Neural cell (in vitro differentiated cells): ENCODE results near the gene CEP97. TPM values are rescaled to one million over a fixed set of nuclear protein-coding genes. Genes with fewer than 3 reads are reported as not detected.
"Not testable (repeated sequence)": the region's sequence is repeated elsewhere in the genome, so short reads cannot be mapped to it uniquely, and the experiment has no call there.

Experiments
- H2AFZ ChIP-seq: fragments of 200-600, 300-800 bp; sonication (generic), shearing (Covaris generic); 2 replicates; pipeline ENCODE4 v1.6.0; 2014; ENCODE audit warnings: low read depth, mild to moderate bottlenecking, antibody characterized with exemption, low read length, moderate library complexity
- H3F3A ChIP-seq: fragments of 200-600 bp; shearing (Covaris generic); 2 replicates; pipeline ENCODE4 v1.6.1; 2016; ENCODE audit warnings: mild to moderate bottlenecking, moderate library complexity, mixed read lengths, antibody characterized with exemption, low read length; ENCODE audit not compliant: insufficient read depth, poor library complexity, severe bottlenecking
- H3K27ac ChIP-seq: fragments of 200-600, 300-800 bp; sonication (generic), shearing (Covaris generic); 2 replicates; pipeline ENCODE4 v1.5.1; 2014; ENCODE audit warnings: mild to moderate bottlenecking, low read length, moderate library complexity
- H3K27me3 ChIP-seq: fragments of 300-800, 200-600 bp; sonication (generic), shearing (Covaris generic); 2 replicates; pipeline ENCODE4 v1.6.0; 2014; ENCODE audit warnings: mild to moderate bottlenecking, low read depth, low read length, moderate library complexity; ENCODE audit not compliant: insufficient read depth
- H3K36me3 ChIP-seq: fragments of 300-800, 200-600 bp; sonication (generic), shearing (Covaris generic); 2 replicates; pipeline ENCODE4 v1.5.1; 2014; ENCODE audit warnings: mild to moderate bottlenecking, antibody characterized with exemption, low read length, moderate library complexity; ENCODE audit not compliant: insufficient read depth
- H3K4me2 ChIP-seq: fragments of 300-800, 200-600 bp; sonication (generic), shearing (Covaris generic); 2 replicates; pipeline ENCODE4 v1.6.0; 2014; ENCODE audit warnings: mild to moderate bottlenecking, low read length
- H3K4me3 ChIP-seq: fragments of 300-800, 200-600 bp; sonication (generic), shearing (Covaris generic); 2 replicates; pipeline ENCODE4 v1.5.1; 2014; ENCODE audit warnings: mild to moderate bottlenecking, low read length, moderate library complexity
- H3K79me2 ChIP-seq: fragments of 200-600 bp; shearing (Covaris generic); replicated peaks from 2 replicates; pipeline ENCODE4 v1.6.0; 2014; ENCODE audit warnings: mild to moderate bottlenecking, low read length, moderate library complexity; ENCODE audit not compliant: insufficient read depth
- H3K9ac ChIP-seq: fragments of 300-800, 200-600 bp; sonication (generic), shearing (Covaris generic); 2 replicates; pipeline ENCODE4 v1.6.1; 2016; ENCODE audit warnings: mild to moderate bottlenecking, low read length, mixed read lengths
- H3K9me2 ChIP-seq: fragments of 200-600 bp; shearing (Covaris generic); 2 replicates; pipeline ENCODE4 v1.6.1; 2016; ENCODE audit warnings: mild to moderate bottlenecking, low read length, mixed read lengths; ENCODE audit not compliant: insufficient read depth
- H3K9me3 ChIP-seq: fragments of 200-600, 300-800 bp; sonication (generic), shearing (Covaris generic); 2 replicates; pipeline ENCODE4 v1.6.1; 2016; ENCODE audit warnings: mild to moderate bottlenecking, mixed run types, low read length, moderate library complexity, mixed read lengths
- H4K20me1 ChIP-seq: fragments of 200-600 bp; shearing (Covaris generic); 2 replicates; pipeline ENCODE4 v1.6.1; 2016; ENCODE audit warnings: mild to moderate bottlenecking, mixed run types; ENCODE audit not compliant: insufficient read depth
- EP300 ChIP-seq: fragments of 450-650 bp; conservative IDR thresholded peaks from 2 replicates; pipeline ENCODE4 v1.6.1; 2014; ENCODE audit warnings: antibody characterized with exemption, mild to moderate bottlenecking, moderate library complexity; ENCODE audit not compliant: poor library complexity, severe bottlenecking
- EZH2 ChIP-seq: fragments of 200-600, 300-800 bp; shearing (Covaris generic), sonication (generic); IDR thresholded peaks from 2 replicates; pipeline ENCODE4 v1.6.1; 2014; ENCODE audit warnings: antibody characterized with exemption, low read length, borderline replicate concordance, mild to moderate bottlenecking; ENCODE audit not compliant: insufficient read depth, poor library complexity, severe bottlenecking
- MXI1 ChIP-seq: fragments of 450-650 bp; conservative IDR thresholded peaks from 2 replicates; pipeline ENCODE4 v1.6.1; 2014; ENCODE audit warnings: antibody characterized with exemption, mild to moderate bottlenecking; ENCODE audit not compliant: poor library complexity, severe bottlenecking
- POLR2AphosphoS5 ChIP-seq: IDR thresholded peaks from 2 replicates; pipeline ENCODE4 v1.6.1; 2012
- RAD21 ChIP-seq: fragments of 450-650 bp; conservative IDR thresholded peaks from 2 replicates; pipeline ENCODE4 v1.6.1; 2014; ENCODE audit warnings: antibody characterized with exemption, mild to moderate bottlenecking, moderate library complexity
- SMC3 ChIP-seq: fragments of 450-650 bp; conservative IDR thresholded peaks from 2 replicates; pipeline ENCODE4 v1.6.1; 2014; ENCODE audit warnings: antibody characterized with exemption, mild to moderate bottlenecking, moderate library complexity; ENCODE audit not compliant: poor library complexity
- TAF1 ChIP-seq: IDR thresholded peaks from 2 replicates; pipeline ENCODE4 v1.6.1; 2012; ENCODE audit warnings: low read depth
- polyA plus RNA-seq: library from polyadenylated mRNA; depleted of rRNA; stranded (reverse); fragments of >200 nt; gene quantifications from 2 replicates; pipeline ENCODE4 v1.2.3, GENCODE V29; 2014
- TF ChIP-seq, protein P1 (sequence below): fragments of 450-650 bp; IDR thresholded peaks from 2 replicates; pipeline ENCODE4 v1.5.1; 2014; ENCODE audit warnings: antibody characterized with exemption, mild to moderate bottlenecking, moderate library complexity; ENCODE audit not compliant: poor library complexity, severe bottlenecking
- TF ChIP-seq, protein P2 (sequence below): IDR thresholded peaks from 2 replicates; pipeline ENCODE4 v1.6.1; 2012; ENCODE audit warnings: borderline replicate concordance

Gene CEP97
- polyA plus RNA-seq, 1 donor from 2014 or later = 52.9 TPM

- no peaks in the 10 kb centered on the region for H3K27me3 ChIP-seq
- no peaks in the 10 kb centered on the region for H4K20me1 ChIP-seq
- no peak overlapping the region for H3K9ac ChIP-seq
- TF ChIP-seq EP300 = no peak
- no peak for TF ChIP-seq EZH2
- TF ChIP-seq, protein P1, sequence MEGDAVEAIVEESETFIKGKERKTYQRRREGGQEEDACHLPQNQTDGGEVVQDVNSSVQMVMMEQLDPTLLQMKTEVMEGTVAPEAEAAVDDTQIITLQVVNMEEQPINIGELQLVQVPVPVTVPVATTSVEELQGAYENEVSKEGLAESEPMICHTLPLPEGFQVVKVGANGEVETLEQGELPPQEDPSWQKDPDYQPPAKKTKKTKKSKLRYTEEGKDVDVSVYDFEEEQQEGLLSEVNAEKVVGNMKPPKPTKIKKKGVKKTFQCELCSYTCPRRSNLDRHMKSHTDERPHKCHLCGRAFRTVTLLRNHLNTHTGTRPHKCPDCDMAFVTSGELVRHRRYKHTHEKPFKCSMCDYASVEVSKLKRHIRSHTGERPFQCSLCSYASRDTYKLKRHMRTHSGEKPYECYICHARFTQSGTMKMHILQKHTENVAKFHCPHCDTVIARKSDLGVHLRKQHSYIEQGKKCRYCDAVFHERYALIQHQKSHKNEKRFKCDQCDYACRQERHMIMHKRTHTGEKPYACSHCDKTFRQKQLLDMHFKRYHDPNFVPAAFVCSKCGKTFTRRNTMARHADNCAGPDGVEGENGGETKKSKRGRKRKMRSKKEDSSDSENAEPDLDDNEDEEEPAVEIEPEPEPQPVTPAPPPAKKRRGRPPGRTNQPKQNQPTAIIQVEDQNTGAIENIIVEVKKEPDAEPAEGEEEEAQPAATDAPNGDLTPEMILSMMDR = no peak
- no peak for TF ChIP-seq MXI1
- no peaks in the 10 kb centered on the region for H3F3A ChIP-seq
- H3K9me2 ChIP-seq = no peaks in the 10 kb centered on the region
- no peak overlapping the region for H3K4me2 ChIP-seq
- H3K36me3 ChIP-seq = peaks cover 36% of the 10 kb centered on the region
- H2AFZ ChIP-seq = no peak overlapping the region
- peaks cover 3% of the 10 kb centered on the region for H3K79me2 ChIP-seq
- H3K9me3 ChIP-seq = peaks cover 5% of the 10 kb centered on the region
- no peak overlapping the region for H3K4me3 ChIP-seq
- no peak overlapping the region for H3K27ac ChIP-seq
Measured at GRCh38 chr3:101732240-101732641, 7.8 kb downstream of the CEP97 start.

GRCh38 chr3:101735833-101736232, 11.4 kb downstream of the CEP97 start:
- Histone ChIP-seq H3K9me3 (peaks cover 5% of the 10 kb centered on the region), H4K20me1 (no peaks in the 10 kb centered on the region), H3K36me3 (peaks cover 30% of the 10 kb centered on the region), H2AFZ (no peak overlapping the region), H3K27me3 (no peaks in the 10 kb centered on the region), H3K27ac (no peak overlapping the region), H3F3A (no peaks in the 10 kb centered on the region), H3K9me2 (no peaks in the 10 kb centered on the region), H3K79me2 (no peaks in the 10 kb centered on the region), H3K4me2 (no peak overlapping the region), H3K4me3 (no peak overlapping the region), H3K9ac (no peak overlapping the region)
- TF ChIP-seq SMC3 = no peak
- TF ChIP-seq, protein P1 = no peak
- no peak for TF ChIP-seq MXI1
- TF ChIP-seq RAD21 = no peak
- TF ChIP-seq TAF1 = no peak
- no peak for TF ChIP-seq POLR2AphosphoS5
- no peak for TF ChIP-seq EP300
- TF ChIP-seq, protein P2, sequence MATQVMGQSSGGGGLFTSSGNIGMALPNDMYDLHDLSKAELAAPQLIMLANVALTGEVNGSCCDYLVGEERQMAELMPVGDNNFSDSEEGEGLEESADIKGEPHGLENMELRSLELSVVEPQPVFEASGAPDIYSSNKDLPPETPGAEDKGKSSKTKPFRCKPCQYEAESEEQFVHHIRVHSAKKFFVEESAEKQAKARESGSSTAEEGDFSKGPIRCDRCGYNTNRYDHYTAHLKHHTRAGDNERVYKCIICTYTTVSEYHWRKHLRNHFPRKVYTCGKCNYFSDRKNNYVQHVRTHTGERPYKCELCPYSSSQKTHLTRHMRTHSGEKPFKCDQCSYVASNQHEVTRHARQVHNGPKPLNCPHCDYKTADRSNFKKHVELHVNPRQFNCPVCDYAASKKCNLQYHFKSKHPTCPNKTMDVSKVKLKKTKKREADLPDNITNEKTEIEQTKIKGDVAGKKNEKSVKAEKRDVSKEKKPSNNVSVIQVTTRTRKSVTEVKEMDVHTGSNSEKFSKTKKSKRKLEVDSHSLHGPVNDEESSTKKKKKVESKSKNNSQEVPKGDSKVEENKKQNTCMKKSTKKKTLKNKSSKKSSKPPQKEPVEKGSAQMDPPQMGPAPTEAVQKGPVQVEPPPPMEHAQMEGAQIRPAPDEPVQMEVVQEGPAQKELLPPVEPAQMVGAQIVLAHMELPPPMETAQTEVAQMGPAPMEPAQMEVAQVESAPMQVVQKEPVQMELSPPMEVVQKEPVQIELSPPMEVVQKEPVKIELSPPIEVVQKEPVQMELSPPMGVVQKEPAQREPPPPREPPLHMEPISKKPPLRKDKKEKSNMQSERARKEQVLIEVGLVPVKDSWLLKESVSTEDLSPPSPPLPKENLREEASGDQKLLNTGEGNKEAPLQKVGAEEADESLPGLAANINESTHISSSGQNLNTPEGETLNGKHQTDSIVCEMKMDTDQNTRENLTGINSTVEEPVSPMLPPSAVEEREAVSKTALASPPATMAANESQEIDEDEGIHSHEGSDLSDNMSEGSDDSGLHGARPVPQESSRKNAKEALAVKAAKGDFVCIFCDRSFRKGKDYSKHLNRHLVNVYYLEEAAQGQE = no peak
- TF ChIP-seq EZH2 = no peak

DNA sequence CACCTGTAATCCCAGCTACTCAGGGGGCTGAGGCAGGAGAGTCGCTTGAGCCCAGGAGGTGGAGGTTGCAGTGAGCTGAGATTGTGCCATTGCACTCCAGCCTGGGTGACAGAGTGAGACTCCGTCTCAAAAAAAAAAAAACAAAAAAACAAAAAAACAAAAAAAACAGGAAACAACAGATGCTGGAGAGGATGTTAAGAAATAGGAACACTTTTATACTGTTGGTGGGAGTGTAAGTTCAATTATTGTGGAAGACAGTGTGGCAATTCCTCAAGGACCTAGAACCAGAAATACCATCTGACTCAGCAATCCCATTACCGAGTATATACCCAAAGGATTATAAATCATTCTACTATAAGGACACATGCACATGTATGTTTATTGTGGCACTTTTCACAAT, 17.5 kb downstream of the CEP97 start:
- not testable (repeated sequence) for H3K9me2 ChIP-seq, H3K9ac ChIP-seq, H3K79me2 ChIP-seq, H4K20me1 ChIP-seq, H3F3A ChIP-seq, H2AFZ ChIP-seq, H3K36me3 ChIP-seq, H3K27me3 ChIP-seq, H3K4me3 ChIP-seq, H3K4me2 ChIP-seq, H3K9me3 ChIP-seq, H3K27ac ChIP-seq
